Measurements from ENCODE around the gene TMEM250.

The TMEM250 gene

GRCh38 chr9:136132512-136133050 is 13.9 kb upstream of the TMEM250 start:
- no peak for DNase-seq (ENCODE audit: low read depth in 2 of 2)

- DNase-seq (ENCODE audit: low read depth in 2 of 2) = no peak
Measured at GRCh38 chr9:136131629-136132511, 13.2 kb upstream of the TMEM250 start.

GRCh38 chr9:136129176-136129575 is 10.5 kb upstream of the TMEM250 start:
- DNase-seq (ENCODE audit: low read depth in 2 of 2) = no peak

- DNase-seq (ENCODE audit: low read depth in 2 of 2) = no peak
Measured at GRCh38 chr9:136128436-136128835, 9.8 kb upstream of the TMEM250 start.

GRCh38 chr9:136127313-136127712 is 8.6 kb upstream of the TMEM250 start:
- no peak for DNase-seq (ENCODE audit: low read depth in 2 of 2)

- DNase-seq (ENCODE audit: low read depth in 2 of 2) = no peak
Measured at GRCh38 chr9:136124976-136125692, 6.5 kb upstream of the TMEM250 start.

- peak; percentile 63 to 71 for DNase-seq (ENCODE audit: low read depth in 2 of 2)
Measured at GRCh38 chr9:136122425-136123383, 4.0 kb upstream of the TMEM250 start.

- DNase-seq (ENCODE audit: low read depth in 2 of 2) = no peak
Measured at GRCh38 chr9:136121801-136122200, 3.1 kb upstream of the TMEM250 start.

- no peak for DNase-seq (ENCODE audit: low read depth in 2 of 2)
Measured at GRCh38 chr9:136120438-136120844, 1.8 kb upstream of the TMEM250 start.

GRCh38 chr9:136119883-136120393 is 1.3 kb upstream of the TMEM250 start:
- no peak for DNase-seq (ENCODE audit: low read depth in 2 of 2)

- no peak for DNase-seq (ENCODE audit: low read depth in 2 of 2)
Measured at GRCh38 chr9:136119061-136119882, 597 bp upstream of the TMEM250 start.

- DNase-seq (ENCODE audit: low read depth in 2 of 2) = no peak
Measured at GRCh38 chr9:136117916-136118319, 757 bp downstream of the TMEM250 start.

- peak in 1 of 2 experiments; percentile 44 for DNase-seq (ENCODE audit: low read depth in 2 of 2)
Measured at GRCh38 chr9:136117291-136117915, 1.3 kb downstream of the TMEM250 start.

GRCh38 chr9:136116360-136117098 is 2.1 kb downstream of the TMEM250 start:
- DNase-seq (ENCODE audit: low read depth in 2 of 2) = no peak

- no peak for DNase-seq (ENCODE audit: low read depth in 2 of 2)
Measured at GRCh38 chr9:136115641-136116359, 2.9 kb downstream of the TMEM250 start.

- no peak for DNase-seq (ENCODE audit: low read depth in 2 of 2)
Measured at GRCh38 chr9:136115206-136115605, 3.5 kb downstream of the TMEM250 start.

- DNase-seq (ENCODE audit: low read depth in 2 of 2) = no peak
Measured at GRCh38 chr9:136114610-136115009, 4.1 kb downstream of the TMEM250 start.

GRCh38 chr9:136112541-136112940 is 6.1 kb downstream of the TMEM250 start:
- no peak for DNase-seq (ENCODE audit: low read depth in 2 of 2)

GRCh38 chr9:136111910-136112309 is 6.8 kb downstream of the TMEM250 start:
- no peak for DNase-seq (ENCODE audit: low read depth in 2 of 2)
